HG03571 (cell line): ENCODE data around the gene INO80B.
"Not testable (repeated sequence)": the region's sequence is repeated elsewhere in the genome, so short reads cannot be mapped to it uniquely, and the experiment has no call there.

Experiments used
- ATAC-seq: cut with Tn5 transposase; IDR thresholded peaks from one replicate; pipeline ENCODE4 v1.9.1; 2021; ENCODE audit not compliant: unreplicated experiment

INO80B gene

DNA sequence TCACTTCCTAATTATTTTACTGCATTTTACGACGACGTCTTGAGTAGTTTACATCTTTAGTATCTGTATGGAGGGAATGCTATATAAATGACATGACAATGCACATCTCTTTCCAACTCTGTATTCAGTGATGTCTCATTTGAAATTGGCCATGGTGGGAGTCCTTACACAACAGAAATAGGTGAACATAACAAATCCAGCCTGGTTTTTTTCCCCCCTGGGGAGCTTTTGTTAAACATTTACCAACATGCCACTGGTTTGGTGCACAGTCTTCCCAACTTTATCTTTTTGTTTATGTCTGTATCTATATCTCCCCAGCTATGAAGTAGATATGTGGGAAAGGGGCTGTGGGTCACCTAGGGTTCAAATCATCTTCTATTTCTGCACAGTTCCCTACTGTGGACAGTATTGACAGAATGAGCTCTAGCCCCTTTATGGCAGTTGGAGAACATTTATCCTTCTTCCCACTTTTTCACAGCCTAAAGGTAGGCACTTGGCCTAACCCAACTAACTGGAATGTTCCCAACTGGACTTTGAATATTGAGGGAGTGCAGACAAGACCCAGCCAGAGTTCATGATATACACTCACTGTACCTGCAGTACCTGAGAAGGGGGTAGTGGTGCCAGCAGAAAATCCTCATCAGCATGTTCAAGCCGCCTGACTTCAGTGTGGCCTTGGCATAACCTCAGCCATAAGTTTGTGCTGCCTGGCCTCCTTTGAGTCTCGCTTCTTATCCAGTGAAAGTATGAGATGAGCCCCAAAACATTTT, 7.5 kb upstream of the INO80B start:
- ATAC-seq: no peak

DNA sequence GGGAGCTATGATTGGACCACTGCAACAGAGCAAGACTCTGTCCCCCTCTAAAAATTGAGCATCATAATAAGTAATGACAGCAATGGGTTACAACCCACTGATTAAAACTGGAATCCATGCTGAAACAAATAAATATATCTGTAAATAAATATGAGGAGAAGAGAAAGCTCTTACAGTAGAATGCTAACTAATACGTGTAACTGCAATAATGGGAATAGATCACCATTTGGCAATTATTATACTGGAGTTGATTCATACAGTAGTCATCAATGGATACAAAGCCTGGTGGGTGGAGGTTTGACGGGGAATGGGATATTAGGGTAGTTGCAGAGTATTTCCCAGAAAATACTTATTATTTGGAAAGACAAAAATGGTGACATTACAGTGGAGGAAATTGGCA, 6.1 kb upstream of the INO80B start:
- no peak for ATAC-seq

DNA sequence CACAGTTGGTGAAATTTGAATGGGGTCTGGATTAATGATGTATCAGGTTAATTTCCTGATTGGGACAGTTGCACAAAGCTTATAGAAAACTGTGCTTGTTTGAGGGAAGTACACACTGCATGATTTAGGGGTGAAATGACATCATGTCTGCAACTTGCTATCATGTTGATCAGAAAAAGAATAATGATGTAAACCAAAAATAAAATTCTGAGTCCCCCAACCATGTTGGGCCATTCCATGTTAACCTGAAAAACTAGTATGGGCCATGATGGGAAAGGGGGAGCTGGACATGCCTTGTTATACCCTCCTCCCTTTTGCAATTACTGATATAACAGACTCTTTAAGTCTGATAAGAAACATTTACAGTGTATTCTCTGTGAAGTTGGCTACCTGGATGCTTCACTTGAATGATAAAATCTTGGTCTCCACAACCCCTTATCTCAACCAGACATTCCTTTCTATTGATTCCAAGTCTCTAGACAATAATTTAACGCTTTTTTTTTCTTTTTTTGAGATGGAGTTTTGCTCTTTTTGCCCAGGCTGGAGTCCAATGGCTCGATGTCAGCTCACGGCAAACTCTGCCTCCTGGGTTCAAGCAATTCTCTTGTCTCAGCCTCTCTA, 4.2 kb upstream of the INO80B start:
- ATAC-seq: no peak

GRCh38 chr2:74457129-74457548, 2.3 kb downstream of the INO80B start:
- no peak for ATAC-seq

- peak; percentile 25 for ATAC-seq
These were observed 2.8 kb downstream of the INO80B start for GRCh38 chr2:74457549-74458131.

- peak; percentile 77 for ATAC-seq
These were observed 3.4 kb downstream of the INO80B start, which contains the start of gene WBP1 for GRCh38 chr2:74458132-74458937. TSS of gene WBP1 (plus strand) at chr2:74458438. CDS start at chr2:74458603, 165 bp downstream.

GRCh38 chr2:74458938-74459363, 4.1 kb downstream of the INO80B start:
- ATAC-seq: no peak

GRCh38 chr2:74459503-74460118, 4.7 kb downstream of the INO80B start:
- ATAC-seq: not testable (repeated sequence)

GRCh38 chr2:74460187-74460586, 5.3 kb downstream of the INO80B start:
- ATAC-seq: not testable (repeated sequence)

DNA sequence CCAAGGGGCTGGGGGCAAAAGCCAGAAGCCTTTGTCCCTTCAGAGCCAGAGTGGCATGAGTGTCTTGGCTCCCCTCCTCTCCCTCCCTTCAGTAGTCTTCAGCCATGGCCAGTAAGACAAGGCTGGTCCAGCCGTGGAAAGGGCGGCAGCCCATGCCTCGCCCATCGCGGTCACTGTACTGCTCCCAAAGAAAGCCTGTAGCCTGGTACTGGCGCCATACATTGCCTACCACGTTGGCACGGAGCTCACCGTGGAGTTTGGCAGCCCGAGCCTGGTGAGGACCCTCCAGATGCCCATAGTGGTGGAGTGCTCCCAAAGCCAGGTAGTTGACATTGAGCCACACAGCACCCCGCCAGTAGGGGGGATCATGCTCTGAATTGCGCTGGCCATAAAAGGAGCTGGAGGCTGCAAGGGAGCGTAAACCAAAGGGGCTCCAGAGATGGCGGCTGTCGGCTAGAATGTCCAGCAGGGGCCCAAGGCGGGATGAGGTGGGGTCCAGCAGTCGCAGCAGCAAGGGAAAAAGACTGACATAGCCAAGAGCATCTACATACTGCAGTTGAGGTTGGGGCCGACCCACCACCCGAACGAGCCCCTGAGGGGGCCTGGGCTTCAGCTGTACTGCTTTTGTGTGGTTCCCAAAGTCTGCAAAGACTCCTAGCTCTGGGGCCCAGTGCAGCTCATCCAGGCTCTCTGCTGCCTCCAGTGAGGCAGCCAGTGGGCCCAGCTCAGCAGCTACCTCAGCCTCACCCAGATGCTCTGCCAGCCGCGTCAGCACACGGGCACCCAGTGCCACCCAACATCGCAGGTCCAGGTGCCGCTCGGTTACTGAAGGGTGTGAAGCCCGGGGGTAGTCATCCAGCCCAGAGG, 6.5 kb downstream of the INO80B start:
- no peak for ATAC-seq

GRCh38 chr2:74462054-74462785, 7.3 kb downstream of the INO80B start:
- ATAC-seq: no peak

- no peak for ATAC-seq
These were observed 7.9 kb downstream of the INO80B start for GRCh38 chr2:74462786-74463105.

GRCh38 chr2:74464406-74464805, 9.5 kb downstream of the INO80B start:
- no peak for ATAC-seq

- ATAC-seq: not testable (repeated sequence)
These were observed 15.9 kb downstream of the INO80B start for GRCh38 chr2:74470742-74471141.

DNA sequence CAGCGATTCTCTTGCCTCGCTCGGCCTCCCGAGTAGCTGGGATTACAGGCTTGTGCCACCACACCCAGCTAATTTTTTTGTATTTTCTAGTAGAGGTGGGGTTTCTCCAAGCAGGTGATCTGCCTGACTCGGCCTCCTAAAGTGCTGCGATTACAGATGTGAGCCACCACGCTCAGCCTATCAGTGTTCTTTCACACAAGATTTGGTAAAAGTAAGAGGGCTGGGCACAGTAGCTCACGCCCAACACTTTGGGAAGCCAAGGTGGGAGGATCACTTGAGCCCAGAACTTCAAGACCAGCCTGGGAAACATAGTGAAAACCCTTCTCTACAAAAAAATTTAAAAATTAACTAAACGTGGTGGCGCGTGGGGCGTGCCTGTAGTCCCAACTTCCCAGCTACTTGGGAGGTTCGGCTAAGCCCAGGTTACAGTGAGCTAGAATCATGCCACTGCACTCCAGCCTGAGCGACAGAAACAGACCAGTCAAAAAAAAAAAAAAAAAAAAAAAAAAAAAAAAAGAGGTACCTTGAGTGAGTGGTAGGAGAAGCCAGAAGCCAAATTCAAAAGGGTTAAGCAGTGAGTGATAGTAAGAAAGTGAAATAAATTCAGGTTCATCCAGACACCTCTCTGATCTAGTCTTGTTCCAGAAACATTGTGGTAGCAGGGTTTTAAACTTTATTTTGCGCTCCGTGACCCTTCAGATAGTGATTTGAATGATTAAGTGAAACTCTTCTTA, 16.6 kb downstream of the INO80B start:
- no peak for ATAC-seq

DNA sequence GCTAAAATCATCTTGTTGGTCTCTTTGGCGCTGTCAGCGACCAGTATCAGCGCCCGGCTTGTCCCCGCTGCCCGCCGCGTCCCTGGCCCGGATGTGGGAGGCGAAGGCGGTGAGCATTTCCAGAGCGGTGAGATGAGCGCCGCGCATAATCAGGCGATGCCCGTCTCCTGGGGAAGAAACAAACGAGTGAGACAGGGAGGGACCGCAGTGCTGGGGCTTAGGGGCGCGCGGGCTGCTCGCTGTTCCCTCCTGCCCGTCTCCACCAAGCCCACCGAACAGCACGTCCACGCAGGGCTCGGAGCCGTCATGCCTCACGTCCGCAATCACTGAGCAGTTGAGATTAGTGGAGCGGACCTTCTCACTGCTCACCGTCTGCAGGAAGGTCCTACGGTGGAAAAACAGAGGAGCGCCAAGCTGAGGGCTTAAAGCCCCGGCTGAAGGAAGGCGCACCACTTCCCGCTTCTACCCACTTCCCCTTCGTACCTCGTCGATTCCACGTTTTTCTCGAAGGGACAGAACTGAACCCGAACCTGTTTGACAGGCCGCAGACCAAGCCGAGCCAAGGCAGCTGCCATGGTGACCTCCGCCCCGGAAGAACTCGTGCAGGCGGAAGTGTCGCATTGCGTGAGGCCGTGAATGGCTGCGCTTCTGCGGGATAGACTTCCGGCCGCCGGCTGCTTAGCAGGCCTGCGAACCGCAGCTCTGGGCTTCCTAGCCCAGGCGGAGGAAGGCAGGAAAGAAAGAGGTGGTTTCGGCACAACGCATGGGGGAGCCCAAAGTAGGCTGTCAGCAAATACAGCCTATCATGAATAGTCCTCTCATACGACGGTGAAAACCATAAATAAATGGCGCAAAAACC, 17.4 kb downstream of the INO80B start, which contains the start of gene MRPL53:
MRPL53 (minus strand) TSS at position 595 of the 859 bp plus-strand sequence; CDS start at position 575, 20 bp downstream.
- ATAC-seq: peak; percentile 81

GRCh38 chr2:74472945-74473258, 18.0 kb downstream of the INO80B start:
- ATAC-seq: no peak

GRCh38 chr2:74474481-74474880, 19.6 kb downstream of the INO80B start:
- ATAC-seq: no peak
